Mucosa of descending colon (tissue), 3 donors: ENCODE measurements around the gene AGPAT3. TPM values are rescaled to one million over a fixed set of nuclear protein-coding genes. Genes with fewer than 3 reads are reported as not detected.
A peak's percentile ranks its signal among the peaks of the same experiment; 100 is the strongest.

Experiments used
- ATAC-seq: fragments of 200-7000 bp; cut with Tn5 transposase; one replicate; pipeline ENCODE4 v1.9.1; 2020; ENCODE audit warnings: mild to moderate bottlenecking, moderate library complexity
- DNase-seq, 3 donors: peaks; one replicate each; pipeline ENCODE4 v3.0.0-alpha.2; 2020
- H3K36me3 ChIP-seq: fragments of 200-600 bp; one replicate; pipeline ENCODE4 v1.8.0; 2021; ENCODE audit warnings: low read depth, mild to moderate bottlenecking
- H3K4me1 ChIP-seq: fragments of 200-600 bp; one replicate; pipeline ENCODE4 v1.8.0; 2021; ENCODE audit warnings: low read depth, mild to moderate bottlenecking
- H3K4me3 ChIP-seq: fragments of 200-600 bp; one replicate; pipeline ENCODE4 v1.8.0; 2021; ENCODE audit warnings: mild to moderate bottlenecking
- H3K9me3 ChIP-seq: fragments of 200-600 bp; one replicate; pipeline ENCODE4 v1.8.0; 2021; ENCODE audit warnings: mild to moderate bottlenecking
- CTCF ChIP-seq: fragments of 200-600 bp; IDR thresholded peaks from one replicate; pipeline ENCODE4 v1.8.0; 2022; ENCODE audit warnings: antibody characterized with exemption, mild to moderate bottlenecking
- intact Hi-C, 2 donors: fragments of 100-400 bp; cut with DNase I in 1 of 2; cut with micrococcal nuclease in 1 of 2; formaldehyde crosslinking; loops; one replicate each; pipeline versions ENCODE4 v1.11.0 to v1.11.1; 2022; cut with DNase I, micrococcal nuclease
- total RNA-seq, 3 donors: library from RNA; stranded (reverse); fragmentation: NEBNext Ultra II Directional in 2 of 3; extraction: Animal tissue kit (Norgen Biotek cat#: 25700) in 2 of 3; gene quantifications; one replicate each; pipeline versions ENCODE4 v1.2.1 to v1.2.4, GENCODE V29; 2021 to 2023
- donor health status: DM: no; HTN: no; CAD: no; lungs with moderate emphysema.
- donor health status: DM: no; HTN: no; CAD: no.
- donor health status: DM: no; HTN: yes; CAD: no.

Gene AGPAT3
- total RNA-seq, 3 donors from 2014 or later, result 77.7 to 120 (median 97.7) TPM

- H3K4me3 ChIP-seq, result no peak overlapping the region
- TF ChIP-seq CTCF, result no peak
- ATAC-seq (no peak), DNase-seq (peak in 1 of 3 donors; percentile 27)
- H3K4me1 ChIP-seq, result no peaks in the 10 kb centered on the region
- intact Hi-C loops, result no loop called here
- no peaks in the 10 kb centered on the region for H3K9me3 ChIP-seq
- no peaks in the 10 kb centered on the region for H3K36me3 ChIP-seq
Observed at GRCh38 chr21:43984905-43985689, 120.1 kb downstream of the AGPAT3 start.

GRCh38 chr21:43985690-43986251 lies 120.7 kb downstream of the AGPAT3 start:
- no peaks in the 10 kb centered on the region for H3K4me1 ChIP-seq
- intact Hi-C loops, result no loop called here

GRCh38 chr21:43986544-43987451 lies 121.8 kb downstream of the AGPAT3 start:
- no peak for DNase-seq
- Histone ChIP-seq H3K4me3 (no peak overlapping the region), H3K4me1 (no peaks in the 10 kb centered on the region), H3K36me3 (no peaks in the 10 kb centered on the region), H3K9me3 (no peaks in the 10 kb centered on the region)
- intact Hi-C loops, result no loop called here
- no peak for TF ChIP-seq CTCF
- no peak for ATAC-seq

More at GRCh38 chr21:43985690-43986251, 120.7 kb downstream of the AGPAT3 start:
- DNase-seq, result peak in 1 of 3 donors; percentile 34
- H3K4me3 ChIP-seq, result no peak overlapping the region
- H3K9me3 ChIP-seq, result no peaks in the 10 kb centered on the region
- peak; percentile 6 for ATAC-seq
- no peaks in the 10 kb centered on the region for H3K36me3 ChIP-seq
- TF ChIP-seq CTCF, result no peak

- Histone ChIP-seq H3K4me1 (no peaks in the 10 kb centered on the region), H3K4me3 (no peak overlapping the region), H3K9me3 (no peaks in the 10 kb centered on the region), H3K36me3 (no peaks in the 10 kb centered on the region)
- TF ChIP-seq CTCF, result no peak
- intact Hi-C loops, result no loop called here
- DNase-seq (peak in 1 of 3 donors; percentile 11), ATAC-seq (no peak)
Observed at GRCh38 chr21:43987509-43987908, 122.5 kb downstream of the AGPAT3 start.

GRCh38 chr21:43988016-43988415 lies 123.0 kb downstream of the AGPAT3 start:
- no peak for ATAC-seq
- H3K36me3 ChIP-seq, result no peaks in the 10 kb centered on the region
- no peaks in the 10 kb centered on the region for H3K4me1 ChIP-seq
- DNase-seq, result no peak
- no peaks in the 10 kb centered on the region for H3K9me3 ChIP-seq
- TF ChIP-seq CTCF, result no peak
- H3K4me3 ChIP-seq, result no peak overlapping the region
- intact Hi-C loops, result no loop called here
